ENCODE data around the gene CDY2A.
"Not testable (repeated sequence)": the region's sequence is repeated elsewhere in the genome, so short reads cannot be mapped to it uniquely, and the experiment has no call there.

DNA sequence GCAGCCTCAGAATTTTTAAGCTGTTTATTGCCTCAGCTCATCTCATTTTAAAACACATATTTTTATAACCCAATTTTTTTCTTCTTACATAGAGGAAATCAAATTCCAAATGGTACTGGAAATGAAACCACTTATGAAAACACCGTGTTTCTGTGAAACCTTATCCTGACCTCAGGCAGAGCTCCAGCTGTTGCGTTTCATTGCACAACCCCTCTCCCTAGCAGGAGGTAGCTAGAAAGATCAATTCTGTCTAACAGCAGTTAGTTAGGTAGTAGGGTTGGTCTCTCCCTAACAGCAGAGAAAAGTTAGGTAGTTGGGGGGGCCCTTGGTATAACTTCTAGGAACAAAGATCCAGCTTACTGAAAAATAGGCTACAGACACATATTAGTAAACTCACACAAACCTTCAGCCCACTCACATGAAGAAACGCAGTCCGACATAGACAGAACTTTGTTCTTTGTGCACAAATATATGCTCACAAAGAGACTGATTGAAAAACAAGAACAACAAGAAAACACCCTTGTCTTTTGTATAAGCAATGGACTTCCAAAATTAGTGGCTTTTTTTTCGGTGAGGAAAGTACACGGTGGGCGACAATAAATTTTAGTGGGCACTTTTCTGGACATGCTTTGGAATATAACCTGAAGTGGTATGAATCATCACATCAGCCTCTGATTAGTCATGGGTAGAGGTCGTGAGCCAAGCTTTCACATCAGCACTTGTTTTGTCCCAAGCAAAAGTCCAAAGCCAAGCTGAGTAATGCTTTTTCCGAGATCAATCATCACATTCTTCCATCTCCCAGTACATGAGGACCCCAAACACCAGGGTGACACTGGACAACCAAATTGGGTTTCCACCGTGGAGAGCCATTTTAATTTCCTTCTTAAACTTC is 22.8 kb downstream of the CDY2A start:
- TF ChIP-seq ZEB2 (IDR thresholded peaks at IDR 0.05); POLR2A (conservative IDR thresholded peaks at IDR 0.05); HCFC1 (IDR thresholded peaks at IDR 0.05; ENCODE audit: low read depth, low read length); EP300 (IDR thresholded peaks at IDR 0.05; ENCODE audit: low read length); TARDBP (IDR thresholded peaks at IDR 0.05); CTCF (IDR thresholded peaks at IDR 0.05 in 2 of 3, conservative IDR thresholded peaks at IDR 0.05 in 1 of 3; ENCODE audit: insufficient read depth in 2 of 3, low read depth in 1 of 3, low read length in 3 of 3); EHMT2 (IDR thresholded peaks at IDR 0.05); GABPB1 (CRISPR knock-in tag; IDR thresholded peaks at IDR 0.05); SPI1 (IDR thresholded peaks at IDR 0.05; ENCODE audit: borderline replicate concordance, low read depth, low read length); YY1 (IDR thresholded peaks at IDR 0.05; ENCODE audit: borderline replicate concordance in 1 of 3, control insufficient read depth in 1 of 3, extremely low read depth in 1 of 3, insufficient read depth in 3 of 3, insufficient read length in 1 of 3, insufficient replicate concordance in 2 of 3, low read depth in 1 of 3, low read length in 2 of 3); HNRNPUL1 (IDR thresholded peaks at IDR 0.05; ENCODE audit: low read length); TAF1 (IDR thresholded peaks at IDR 0.05; ENCODE audit: control insufficient read depth, extremely low read depth, insufficient read depth, low read length, severe bottlenecking): not testable (repeated sequence)
- TF ChIP-seq, protein P1, sequence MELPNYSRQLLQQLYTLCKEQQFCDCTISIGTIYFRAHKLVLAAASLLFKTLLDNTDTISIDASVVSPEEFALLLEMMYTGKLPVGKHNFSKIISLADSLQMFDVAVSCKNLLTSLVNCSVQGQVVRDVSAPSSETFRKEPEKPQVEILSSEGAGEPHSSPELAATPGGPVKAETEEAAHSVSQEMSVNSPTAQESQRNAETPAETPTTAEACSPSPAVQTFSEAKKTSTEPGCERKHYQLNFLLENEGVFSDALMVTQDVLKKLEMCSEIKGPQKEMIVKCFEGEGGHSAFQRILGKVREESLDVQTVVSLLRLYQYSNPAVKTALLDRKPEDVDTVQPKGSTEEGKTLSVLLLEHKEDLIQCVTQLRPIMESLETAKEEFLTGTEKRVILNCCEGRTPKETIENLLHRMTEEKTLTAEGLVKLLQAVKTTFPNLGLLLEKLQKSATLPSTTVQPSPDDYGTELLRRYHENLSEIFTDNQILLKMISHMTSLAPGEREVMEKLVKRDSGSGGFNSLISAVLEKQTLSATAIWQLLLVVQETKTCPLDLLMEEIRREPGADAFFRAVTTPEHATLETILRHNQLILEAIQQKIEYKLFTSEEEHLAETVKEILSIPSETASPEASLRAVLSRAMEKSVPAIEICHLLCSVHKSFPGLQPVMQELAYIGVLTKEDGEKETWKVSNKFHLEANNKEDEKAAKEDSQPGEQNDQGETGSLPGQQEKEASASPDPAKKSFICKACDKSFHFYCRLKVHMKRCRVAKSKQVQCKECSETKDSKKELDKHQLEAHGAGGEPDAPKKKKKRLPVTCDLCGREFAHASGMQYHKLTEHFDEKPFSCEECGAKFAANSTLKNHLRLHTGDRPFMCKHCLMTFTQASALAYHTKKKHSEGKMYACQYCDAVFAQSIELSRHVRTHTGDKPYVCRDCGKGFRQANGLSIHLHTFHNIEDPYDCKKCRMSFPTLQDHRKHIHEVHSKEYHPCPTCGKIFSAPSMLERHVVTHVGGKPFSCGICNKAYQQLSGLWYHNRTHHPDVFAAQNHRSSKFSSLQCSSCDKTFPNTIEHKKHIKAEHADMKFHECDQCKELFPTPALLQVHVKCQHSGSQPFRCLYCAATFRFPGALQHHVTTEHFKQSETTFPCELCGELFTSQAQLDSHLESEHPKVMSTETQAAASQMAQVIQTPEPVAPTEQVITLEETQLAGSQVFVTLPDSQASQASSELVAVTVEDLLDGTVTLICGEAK (IDR thresholded peaks at IDR 0.05), result not testable (repeated sequence)
- TF ChIP-seq, protein P1 (CRISPR knock-in tag; IDR thresholded peaks at IDR 0.05), result not testable (repeated sequence)
